Posterior cingulate gyrus (tissue), 11 donors: ENCODE results near the gene SLC9A9.
A peak's percentile ranks its signal among the peaks of the same experiment; 100 is the strongest.
"Not testable (repeated sequence)": the region's sequence is repeated elsewhere in the genome, so short reads cannot be mapped to it uniquely, and the experiment has no call there.

Experiments used
- DNase-seq, 10 donors: peaks; one replicate each; pipeline versions ENCODE4 v3.0.0 to v3.0.0-alpha.2; 2020 to 2021; ENCODE audit warnings: mixed read lengths in 3 of 10
- intact Hi-C: fragments of 100-400 bp; cut with DNase I; formaldehyde crosslinking; loops from one replicate; pipeline ENCODE4 v1.15.1; 2023

The SLC9A9 gene

DNA sequence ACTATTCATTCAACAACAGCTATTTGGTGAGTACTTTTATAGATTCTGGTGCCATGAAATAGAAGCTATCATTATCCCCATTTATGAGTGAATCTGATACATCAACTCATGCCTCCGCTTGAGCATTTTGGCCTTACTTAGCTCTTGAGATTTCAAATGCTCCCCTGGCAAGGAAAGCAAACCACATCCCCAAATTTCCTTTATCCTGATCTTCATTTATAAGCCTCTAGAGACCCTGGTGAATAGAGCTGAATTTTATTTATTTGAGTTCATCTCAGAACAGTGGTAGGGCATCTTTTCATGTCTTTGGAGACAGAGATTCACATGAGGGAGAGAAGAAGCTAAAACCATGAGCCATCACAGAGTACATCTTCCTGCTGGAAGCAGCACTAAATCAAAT lies 317.2 kb downstream of the SLC9A9 start:
- no peak for DNase-seq
- intact Hi-C loops: no loop called here

DNA sequence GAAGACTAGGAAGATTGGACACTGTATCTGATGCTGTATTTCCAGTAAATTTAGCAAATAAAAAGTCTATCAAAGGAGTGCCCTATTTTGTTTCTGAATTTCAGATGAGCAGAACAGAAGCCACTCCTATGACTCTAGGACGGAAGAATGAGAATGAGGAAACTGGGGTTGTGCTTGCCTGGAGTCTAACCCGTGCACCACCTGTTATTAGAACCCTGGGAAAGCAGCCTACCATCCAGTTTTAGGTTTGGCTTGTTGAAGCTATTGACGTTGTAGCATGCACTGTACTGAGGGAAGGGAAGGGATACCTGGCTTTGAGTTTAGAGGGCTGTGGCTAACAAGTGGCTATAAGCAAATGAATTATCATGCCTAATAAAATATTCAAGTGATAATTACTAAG lies 318.5 kb downstream of the SLC9A9 start:
- intact Hi-C loops: no loop called here
- no peak for DNase-seq

DNA sequence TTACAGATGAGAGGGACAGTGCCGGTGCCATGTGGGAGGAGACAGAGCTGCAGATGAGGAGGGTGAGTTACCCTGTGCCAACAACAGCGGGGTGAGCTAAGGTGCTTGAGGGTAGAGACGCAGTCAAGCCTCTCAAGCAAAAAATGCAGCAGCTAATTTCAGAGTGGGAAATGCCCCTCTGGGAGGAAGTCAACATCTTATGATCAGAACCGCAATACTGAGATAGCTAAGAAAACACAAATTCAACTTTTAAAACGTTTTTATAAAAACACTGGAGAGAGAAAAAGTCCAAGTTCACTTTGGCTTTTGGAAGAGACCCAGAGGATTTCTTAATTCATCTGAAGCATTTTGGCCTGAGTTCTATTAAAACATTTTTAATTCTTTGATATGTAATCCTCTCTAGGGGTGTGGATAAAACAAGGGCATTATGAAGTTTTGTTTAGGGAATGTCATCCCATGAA lies 319.2 kb downstream of the SLC9A9 start:
- intact Hi-C loops: no loop called here
- no peak for DNase-seq

DNA sequence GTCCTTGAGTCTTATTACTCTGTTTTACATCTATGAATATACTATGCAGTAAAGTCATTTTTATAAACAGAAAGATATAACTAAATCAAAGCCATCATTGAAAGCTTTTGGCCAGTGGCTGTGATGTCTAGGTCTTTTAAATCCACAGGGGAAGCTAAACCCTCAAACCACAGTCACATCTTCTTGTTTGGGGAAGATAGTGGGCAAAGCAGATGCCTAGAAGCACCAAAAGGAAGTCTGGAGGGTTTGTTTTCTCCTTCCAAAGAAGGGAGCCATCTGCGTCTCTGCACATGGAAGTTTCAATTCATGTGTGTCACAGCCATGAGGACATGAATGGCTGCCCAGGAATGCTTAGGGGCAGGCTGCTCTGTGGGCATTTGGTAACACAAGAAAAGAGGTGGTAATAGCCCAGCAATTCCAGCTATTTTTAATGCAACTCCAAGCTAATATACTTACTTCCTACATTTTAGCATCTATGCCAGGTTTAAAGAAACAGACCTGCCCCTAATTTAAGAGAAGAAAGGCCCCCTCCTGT lies 322.2 kb downstream of the SLC9A9 start:
- DNase-seq: no peak
- intact Hi-C loops: no loop called here

DNA sequence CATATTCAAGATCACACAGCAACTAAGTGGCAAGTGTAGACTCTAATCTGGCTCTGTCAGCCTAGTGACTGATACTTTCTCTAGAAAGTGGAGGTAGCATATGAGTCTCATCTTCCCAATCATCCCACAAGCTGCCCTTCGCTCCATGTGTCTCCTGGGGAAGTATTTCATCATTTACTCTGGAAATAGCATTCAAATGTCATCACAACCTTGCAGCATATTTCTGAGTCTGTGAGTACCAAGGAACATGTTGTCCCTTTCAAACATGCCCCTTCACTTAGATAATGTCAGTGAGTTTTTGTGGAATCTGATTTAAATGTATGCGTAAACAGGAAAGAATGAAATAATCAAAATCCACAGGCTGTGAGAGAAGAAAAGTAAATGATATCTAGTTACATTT lies 322.9 kb downstream of the SLC9A9 start:
- no peak for DNase-seq
- intact Hi-C loops: no loop called here

DNA sequence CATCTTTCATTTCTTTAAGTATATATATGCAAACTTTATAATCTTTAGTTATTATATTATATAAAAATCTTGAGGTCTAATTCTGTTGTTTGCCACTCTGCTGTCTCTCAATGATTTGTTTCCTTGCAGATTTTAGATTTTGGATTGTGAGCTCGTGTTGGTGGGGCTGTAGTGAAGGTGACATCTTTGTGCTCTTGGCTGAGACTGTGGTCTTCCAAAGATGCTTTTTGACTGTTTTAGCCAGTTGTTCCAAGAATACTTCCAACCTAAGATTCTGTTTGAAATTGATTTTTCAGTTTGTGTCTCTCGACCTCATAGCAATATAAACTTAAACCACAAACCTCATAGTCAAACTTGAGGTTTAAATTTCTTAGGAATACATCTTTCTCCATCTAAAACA lies 326.5 kb downstream of the SLC9A9 start:
- intact Hi-C loops: no loop called here

DNA sequence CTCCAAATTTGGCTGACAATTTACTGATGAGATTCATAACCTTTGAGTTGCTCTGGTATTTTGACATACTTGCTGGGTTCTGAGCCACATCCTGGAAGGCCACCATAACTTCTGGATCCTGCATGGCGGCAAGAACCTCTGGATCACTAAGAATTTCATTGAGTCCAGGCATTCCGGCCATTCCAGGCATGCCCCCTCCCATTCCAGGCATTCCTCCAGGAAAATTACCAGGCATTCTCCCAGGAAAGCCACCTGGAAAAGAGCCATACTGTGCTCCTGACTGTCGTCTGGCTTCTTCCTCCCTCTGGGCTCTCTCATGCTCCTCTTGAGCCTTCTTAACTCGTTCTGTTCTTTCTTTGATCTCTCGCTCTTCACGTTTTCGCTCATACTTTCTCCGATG lies 331.1 kb downstream of the SLC9A9 start:
- DNase-seq, intact Hi-C loops: not testable (repeated sequence)

More for the DNA sequence above, 326.5 kb downstream of the SLC9A9 start:
- DNase-seq: no peak

DNA sequence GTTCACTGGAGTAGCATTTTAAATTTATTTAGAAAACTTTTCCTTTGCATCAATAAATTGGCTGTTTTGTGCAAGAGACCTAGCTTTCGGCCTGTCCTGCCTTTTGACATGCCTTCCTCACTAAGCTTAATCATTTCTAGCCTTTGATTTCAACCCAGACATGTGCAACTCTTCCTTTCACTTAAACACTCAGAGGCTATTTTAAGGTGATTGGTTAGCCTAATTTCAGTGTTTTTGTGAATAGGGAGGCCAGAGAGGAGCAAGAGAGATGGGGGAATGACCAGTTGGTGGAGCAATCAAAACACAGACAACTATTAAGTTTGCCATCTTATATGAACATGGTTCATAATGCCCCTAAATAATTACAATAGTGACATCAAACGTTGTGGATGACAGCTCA lies 333.4 kb downstream of the SLC9A9 start:
- intact Hi-C loops: no loop called here
- no peak for DNase-seq

DNA sequence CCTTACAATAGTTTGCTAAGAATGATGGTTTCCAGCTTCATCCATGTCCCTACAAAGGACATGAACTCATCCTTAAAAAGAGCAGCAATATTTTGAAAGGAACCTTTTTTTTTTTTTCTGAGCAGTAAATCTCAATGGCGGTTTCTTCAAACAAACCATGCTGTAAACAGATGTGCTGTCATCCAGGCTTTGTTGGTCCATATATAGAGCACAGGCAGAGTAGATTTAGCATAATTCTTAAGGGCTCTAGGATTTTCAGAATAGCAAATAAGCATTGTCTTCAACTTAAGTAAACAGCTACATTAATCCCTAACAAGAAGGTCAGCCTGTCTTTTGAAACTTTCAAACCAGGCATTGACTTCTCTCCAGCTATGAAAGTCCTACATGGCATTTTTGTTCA lies 334.2 kb downstream of the SLC9A9 start:
- intact Hi-C loops: no loop called here
- no peak for DNase-seq

DNA sequence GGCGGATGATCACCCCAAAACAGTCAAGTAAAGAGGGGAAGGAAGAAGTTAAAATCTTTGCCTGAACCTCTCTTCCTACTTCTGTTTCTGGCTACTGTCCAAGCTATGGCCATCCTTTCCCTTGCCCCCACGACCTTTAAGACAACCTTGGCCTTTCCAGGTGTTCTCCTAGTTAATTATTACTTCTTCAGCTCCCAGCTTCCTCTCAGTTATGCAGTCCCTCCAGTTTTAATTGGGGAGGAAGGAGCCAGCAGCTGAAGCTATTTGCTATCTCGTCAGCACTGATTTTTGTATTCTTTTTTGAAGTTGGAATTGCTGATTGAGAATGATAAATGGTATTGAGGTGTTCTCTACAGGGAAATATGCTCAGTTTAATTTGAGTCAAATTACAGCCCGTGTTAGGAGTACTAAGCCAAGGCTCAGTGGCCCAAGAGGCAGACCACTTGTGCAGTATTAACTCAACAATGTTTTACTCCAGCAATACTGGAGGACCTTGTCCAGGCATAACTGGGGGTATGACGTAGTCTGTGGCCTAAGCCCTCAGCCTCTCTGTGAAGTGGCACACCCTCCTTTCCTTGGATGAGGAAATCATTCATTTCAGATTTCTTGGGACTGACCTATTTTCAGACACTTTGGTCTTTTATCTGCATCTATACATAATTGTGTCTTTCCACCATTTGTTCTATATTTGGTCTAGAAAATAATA lies 336.9 kb downstream of the SLC9A9 start:
- DNase-seq: no peak

DNA sequence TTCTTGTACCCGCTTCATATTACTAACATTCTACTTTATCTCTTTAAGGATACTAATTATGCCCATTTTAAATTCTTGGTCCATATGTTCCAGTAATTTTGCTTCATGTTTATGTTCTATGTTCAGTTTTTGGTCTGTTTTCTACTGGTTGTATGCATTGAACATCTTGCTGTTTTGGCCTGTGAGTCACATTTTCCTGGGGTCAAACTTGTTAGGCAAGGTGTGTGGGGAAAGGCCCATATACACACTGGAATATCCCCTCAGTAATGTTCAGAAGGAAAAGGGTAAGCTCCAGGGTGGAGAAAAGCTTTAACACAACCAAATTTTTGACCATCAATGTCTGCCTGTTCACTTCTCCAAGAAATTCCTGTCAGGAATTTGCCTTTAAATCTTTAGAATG lies 337.7 kb downstream of the SLC9A9 start:
- intact Hi-C loops: no loop called here

More for the DNA sequence above, 336.9 kb downstream of the SLC9A9 start:
- intact Hi-C loops: no loop called here

DNA sequence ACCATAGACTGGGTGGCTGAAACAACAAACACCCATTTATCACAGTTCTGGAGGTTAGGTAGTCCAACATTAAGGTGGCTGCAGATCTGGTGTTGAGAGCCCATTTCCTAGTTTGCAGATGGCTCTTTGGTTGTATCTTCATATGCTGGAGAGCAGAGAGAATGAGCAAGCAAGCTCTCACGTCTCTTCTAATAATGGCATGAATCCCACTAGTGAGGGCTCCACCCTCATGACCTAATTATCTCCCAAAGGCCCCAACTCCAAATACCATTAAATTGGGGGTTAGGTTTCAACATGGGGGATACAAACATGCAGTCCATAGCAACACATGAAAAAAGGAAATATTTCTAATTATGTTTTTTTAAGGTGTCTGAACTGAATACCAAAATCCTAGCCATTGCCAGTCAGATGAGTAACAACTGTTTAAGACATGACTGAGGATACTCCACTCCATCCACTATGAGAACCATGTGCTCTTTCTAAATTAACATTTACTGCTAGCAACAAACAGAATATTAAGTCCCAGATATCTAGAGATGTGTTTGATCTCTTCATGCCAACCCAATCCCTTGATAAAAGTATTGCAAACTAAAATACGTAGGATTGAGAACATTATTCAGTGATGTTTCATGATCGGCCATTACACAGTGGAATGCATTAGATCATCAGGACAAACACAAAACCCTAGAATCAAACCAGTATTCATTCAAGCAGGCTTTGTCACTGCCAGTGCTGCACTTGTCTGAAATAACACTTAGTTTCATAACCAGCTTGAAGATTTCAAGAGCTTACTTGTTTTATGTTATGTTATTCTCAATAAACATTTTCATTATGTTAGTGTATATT lies 340.3 kb downstream of the SLC9A9 start:
- intact Hi-C loops: no loop called here

More for the DNA sequence above, 337.7 kb downstream of the SLC9A9 start:
- no peak for DNase-seq

DNA sequence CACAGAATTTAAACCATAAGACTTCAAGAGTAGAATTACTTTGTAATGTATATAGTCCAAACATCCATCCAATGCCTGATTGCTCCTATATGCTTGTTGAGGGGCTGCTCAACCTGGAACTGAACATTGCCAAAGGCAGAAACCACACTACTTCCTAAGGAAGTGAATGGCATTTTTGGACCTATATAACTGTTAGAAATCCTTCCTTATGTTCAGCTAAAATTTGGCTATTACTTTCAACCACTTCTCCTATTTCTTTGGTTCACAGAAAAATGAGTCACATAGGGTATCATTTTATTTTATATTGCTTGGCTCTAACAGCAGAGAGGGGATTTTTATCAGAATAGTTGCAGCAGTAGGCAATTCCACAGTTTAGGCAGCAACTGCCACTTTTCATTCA lies 342.1 kb downstream of the SLC9A9 start:
- DNase-seq: no peak
- intact Hi-C loops: no loop called here

More for the DNA sequence above, 340.3 kb downstream of the SLC9A9 start:
- no peak for DNase-seq

DNA sequence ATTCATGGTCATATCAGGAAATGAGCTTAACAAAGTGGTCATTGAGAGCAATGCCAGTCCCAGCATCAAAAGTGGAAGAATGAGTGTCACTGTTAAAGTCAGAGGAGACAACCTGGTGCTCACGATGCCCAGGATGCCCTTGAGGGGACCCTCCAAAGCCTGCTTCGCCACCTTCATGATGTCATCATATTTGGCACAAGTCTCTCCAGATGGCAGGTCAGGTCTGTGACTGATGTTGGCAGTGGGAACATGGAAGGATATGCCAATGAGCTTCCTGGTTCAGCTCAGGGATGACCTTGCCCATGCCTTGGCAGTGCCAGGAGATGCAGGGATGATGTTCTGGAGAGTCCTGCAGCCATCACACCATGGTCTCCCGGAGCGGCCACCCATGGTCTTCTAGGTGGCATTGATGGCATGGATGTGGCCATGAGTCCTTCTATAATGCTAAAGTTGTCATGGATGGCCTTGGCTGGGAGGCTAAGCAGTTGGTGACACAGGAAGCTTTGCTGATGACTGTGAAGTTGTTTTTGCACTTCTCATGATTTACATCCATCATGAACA lies 344.9 kb downstream of the SLC9A9 start:
- intact Hi-C loops: no loop called here
- peak in 1 of 10 donors; percentile 60 for DNase-seq

DNA sequence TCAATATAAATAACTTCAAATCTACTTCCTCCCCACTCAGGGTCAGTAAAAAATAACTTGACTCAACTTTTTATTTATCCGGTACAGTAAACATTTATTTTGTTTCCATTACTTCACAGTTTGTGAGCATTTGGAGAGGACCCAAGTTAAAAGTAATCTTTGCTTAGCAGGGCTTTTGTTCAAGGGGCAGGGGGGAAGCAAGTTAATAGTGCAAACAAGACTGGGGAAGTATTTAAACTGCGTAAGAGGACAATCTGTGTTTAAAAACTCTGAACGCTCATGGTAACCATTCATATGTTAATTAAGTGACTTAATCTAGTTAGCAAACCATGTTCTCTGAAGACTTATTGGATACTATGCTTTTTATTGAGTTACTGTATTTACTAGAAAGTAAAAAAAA lies 346.2 kb downstream of the SLC9A9 start:
- intact Hi-C loops: no loop called here
- no peak for DNase-seq

DNA sequence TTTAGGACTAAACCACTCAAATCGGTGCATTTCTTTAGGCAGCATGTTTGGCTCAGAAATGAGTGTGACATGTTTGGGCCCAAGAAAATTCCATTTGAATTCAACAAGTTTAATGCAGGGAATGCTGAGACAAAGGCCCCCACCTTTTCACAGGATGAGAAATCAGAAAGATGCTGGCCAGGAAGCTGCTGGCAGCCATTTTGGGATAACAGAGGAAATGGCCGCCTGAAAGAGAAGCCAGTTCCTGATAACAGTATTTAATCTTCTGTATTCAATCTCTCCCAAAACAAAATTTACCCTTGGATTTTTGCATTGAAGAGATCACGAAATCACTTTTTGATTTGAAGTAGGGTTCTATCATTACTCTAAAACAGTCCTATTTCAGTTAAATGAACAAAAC lies 350.9 kb downstream of the SLC9A9 start:
- intact Hi-C loops: no loop called here
- no peak for DNase-seq

DNA sequence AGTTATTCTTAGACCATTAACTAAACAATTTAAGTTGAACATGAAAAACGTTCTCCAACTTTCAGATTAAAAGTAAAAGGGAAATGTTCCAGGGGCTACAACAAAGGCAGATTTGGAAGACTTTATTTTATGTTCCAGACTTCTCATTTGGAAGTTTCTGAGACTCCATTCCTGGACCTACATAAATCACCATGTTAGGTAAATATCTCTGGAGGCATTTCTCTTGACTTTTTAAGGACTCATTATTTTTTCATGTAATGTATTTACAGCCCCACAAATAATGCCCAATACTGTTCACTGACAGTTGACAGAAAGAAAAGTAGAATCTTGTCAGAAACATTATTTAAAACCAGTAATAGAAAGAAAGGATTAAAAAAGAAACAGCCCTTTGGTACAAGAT lies 352.1 kb downstream of the SLC9A9 start:
- DNase-seq: no peak
- intact Hi-C loops: no loop called here

DNA sequence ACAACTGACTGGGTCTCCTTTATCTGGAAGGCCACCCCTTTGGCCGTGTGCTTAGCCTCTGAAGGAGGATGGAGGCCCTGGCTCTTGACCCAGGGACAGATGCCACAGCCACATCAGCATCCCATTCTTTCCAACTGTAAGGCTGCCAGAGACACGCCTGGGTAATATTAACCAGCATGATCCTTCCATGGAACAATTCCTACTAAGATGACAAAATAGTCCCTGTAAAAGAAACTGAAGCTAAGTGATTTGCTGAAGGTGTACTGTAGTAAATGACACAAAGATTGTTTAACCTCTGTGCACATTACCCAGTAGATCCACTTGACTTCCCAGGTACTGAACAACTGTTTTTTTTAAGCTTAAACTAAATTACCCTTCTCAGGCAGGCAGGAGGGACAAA lies 352.7 kb downstream of the SLC9A9 start:
- intact Hi-C loops: no loop called here
- DNase-seq: no peak

DNA sequence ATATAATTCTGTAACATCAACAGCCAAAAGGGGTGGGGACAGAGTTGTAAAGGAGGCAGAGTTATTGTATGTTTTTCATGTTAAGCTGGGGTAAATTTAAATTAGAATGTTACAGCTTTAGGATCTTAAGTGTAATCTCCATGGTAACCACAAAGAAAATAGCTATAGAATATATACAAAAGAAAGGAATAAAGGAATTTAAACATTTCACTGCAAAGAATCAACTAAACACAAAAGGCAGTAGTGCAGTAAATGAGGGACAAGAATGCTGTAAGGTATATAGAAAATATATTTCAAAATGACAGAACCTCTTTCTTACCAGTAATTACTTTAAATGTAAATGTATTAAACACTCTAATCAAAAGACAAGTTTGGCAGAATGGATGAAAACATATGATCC lies 361.7 kb downstream of the SLC9A9 start:
- no peak for DNase-seq
- intact Hi-C loops: no loop called here

DNA sequence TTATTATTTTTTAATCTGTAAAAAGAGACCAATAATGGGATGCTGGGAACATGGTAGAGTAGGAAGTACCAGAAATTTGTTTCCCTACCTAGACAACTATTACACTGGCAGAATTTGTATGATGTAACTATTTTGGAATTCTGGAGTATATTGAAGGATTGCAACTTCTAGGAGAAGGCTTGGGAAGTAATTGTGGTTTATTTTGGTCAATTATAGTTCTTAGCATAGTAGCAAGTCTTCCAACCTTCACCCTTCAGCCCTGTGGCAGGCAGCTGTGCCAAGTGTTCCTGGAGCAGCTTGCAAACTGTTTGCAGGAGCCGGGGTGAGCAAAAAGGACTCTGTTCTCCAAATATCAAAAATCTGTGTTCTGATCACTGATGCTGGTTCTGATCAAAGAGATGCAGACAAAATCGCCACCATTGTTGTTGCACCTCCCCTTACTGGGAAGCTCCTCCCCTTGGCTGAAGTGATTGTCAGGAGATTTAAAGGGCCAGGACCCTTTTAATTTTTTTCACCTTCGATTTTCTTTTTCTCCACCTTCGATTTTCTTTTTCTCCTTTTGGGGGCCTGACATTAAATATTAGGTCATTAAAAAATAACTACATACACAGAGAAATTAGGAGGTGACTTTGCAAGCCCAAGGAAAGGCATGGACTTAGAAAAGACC lies 363.3 kb downstream of the SLC9A9 start:
- DNase-seq: no peak
- intact Hi-C loops: no loop called here

DNA sequence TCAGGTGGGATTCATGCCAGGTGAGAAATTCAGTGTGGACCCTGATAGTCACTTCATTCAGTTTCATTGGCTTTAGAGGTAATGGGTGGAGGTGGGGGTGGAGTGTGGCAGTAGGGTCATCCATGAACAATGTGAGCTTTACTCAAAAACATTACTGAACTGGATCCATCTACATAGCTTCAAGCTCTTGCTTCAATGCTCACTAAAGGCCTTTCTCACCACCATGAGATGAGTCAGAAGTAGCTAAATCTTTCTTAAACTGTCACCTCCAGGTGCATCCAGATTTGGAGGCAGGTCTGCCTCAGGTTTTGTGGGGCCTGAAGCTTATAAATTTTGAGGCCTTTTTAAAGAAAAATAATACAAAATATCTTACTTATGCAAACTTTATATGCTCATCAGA lies 365.1 kb downstream of the SLC9A9 start:
- DNase-seq: no peak
- intact Hi-C loops: no loop called here
